Measurements from ENCODE around the gene RPL7A.
"Not testable (repeated sequence)": the region's sequence is repeated elsewhere in the genome, so short reads cannot be mapped to it uniquely, and the experiment has no call there.

Gene RPL7A

DNA sequence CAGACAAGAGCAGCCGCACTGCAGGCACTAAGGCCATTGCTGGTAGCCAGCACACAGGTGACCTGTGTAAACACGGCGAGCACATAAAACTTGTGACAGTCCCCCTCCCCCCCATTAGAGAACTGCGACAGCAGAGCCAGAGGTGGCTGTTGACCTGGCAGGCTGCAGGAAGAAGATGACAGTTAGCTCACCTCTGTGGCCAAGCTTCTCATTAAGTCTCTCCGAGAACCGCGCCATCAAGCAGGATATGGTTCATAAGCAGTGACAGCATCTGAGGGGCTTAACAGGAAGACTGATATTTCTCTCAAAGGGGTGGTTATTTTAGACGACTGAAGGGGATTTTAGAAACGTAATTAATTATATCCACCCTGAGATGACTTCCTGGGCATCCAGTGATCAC, 22.7 kb downstream of the RPL7A start:
- no peak for DNase-seq

DNA sequence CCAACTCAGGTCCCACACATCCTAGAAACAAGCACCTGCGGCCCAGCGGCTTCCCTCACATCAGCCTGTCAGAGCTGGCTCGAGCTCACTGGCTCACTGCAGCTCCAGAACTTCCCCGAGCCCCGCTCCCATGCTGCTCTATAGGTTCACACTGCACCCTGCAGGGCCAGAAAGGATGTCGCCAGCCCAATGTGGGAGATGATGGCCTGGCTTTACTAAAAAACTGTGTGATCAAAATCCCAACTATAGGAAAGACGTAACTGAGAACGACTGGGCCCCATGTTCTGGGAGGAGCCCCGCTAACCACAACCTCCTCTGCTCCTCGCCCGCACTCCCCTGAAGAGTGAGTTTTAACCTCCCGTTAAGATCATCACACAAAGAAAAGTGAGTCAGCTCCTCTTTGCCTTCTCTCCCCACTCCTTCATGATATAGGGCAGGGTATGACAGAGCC, 23.3 kb downstream of the RPL7A start:
- DNase-seq: no peak

DNA sequence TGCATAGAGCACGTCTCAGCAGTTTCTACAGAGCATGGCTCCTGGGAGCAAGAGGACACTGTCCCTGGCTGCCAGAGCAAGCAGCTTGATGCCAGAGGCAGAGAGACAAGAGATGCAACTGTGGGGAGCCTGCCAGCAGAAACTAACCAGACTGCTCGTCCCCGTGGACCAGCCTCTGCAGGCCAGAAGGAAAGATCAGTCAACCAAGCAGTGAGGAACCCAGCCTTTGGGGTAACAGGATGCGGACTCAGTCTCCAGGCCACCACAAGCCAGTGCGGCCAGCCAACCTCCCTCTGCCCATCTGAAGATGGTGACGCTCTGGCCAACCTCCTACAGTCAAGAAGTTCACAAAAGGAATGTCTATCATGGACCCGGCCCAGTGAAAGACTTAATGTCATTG, 24.1 kb downstream of the RPL7A start:
- DNase-seq: no peak

DNA sequence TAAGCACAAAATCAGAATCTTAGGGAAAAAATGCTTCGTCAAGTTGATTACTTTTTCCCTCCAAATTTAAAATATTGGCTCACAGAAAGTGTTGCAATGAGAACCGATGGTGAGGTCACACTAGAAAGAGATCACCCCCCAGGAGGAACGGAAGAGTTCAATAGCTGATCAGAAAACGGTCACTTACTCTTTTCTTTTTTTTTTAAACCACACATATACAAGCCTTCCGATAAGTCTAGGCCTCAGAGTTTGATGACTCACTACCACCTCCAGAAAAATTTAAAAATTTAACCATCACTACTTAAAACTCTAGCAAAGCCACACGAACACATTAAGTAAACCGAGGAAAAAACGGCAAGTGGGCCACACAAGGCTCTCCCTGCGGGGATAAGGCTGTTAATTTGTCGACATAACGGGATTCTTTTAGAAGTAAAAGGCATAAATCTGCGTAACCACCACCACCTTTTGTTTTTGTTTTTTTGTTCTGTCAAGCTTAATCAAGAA, 26.6 kb downstream of the RPL7A start:
- no peak for DNase-seq

DNA sequence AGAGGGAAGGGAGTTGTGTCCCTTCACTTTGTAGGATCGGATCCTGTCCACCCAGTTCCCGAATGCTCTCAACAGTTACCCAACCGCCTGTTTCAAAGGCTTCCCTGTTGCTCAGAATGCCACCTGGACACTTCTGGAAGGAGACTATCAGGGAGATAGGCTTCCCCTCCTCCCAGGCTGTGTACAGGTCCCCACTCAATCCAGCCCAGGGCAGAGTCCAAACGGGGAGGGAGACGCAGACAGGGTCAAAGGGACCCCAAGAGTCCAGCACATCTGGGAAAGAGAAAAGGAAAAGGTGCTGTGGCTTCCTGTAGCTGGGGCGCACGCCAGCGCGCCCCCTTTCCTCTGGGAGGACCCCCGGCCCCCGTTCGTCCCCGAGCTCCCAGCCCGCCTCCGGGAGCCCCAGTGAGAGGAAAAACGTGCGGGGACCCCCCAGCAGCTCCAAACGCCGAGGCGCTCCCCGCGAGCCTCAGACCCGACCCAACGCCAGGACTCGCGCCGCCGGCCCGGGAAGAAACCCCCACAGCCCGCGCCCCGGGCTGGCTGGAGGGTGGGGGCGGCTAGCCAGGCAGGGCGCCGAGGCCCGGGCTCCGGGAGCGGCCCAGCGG, 27.2 kb downstream of the RPL7A start:
- no peak for DNase-seq

DNA sequence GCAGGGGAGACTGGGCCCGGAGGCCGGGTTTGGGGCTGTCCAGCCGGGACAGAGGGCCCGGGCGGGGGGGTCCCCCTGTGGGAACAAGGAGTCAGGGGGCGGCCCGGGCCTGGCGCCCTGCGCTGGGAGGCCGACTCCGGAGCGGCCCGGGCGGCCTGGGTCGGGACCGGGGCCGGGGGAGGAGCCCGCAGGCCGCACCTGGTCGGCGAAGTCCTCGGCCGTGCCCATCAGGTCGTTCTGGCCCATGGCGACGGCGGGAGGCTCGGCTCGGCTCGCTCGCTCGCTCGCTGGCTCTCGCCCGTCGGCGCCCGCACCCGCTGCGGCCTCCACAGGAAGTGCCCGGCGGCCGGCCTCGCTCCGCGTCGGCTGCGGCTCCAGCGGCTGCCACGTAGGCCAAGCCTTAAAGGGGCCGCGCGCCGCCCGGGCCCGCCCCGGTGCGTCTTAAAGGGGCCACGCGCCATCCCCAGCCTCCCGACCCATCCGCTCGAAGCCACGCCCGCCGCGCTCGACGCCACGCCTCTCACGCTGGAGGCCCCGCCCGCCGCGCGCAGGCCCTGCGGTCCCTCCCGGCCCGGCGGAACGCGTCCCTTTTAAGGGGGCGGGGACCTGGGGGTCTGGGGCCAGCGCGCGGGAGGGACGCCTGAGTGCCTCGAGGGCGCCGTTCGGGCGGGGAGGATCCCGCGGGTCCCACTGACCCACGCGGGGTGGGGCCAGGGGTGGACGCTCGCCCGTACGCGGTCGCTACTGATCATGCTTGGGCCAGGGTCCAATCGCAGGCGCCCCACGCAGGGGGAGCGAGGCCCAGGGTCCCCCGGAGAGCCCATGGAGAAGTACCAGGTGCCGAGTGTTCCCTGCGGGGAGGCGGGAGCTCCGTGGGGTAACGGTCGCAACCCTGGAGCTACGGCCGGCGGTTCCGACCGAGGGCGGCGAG, 28.0 kb downstream of the RPL7A start, which contains the start of the genes STKLD1 and SURF4:
TSS of gene STKLD1 (plus strand) at position 643 of the 931 bp plus-strand sequence. CDS start at position 751, 108 bp downstream.
TSS of gene SURF4 (minus strand) at position 337 of the 931 bp plus-strand sequence. CDS start at position 246, 91 bp downstream.
- peak; percentile 92 for DNase-seq

DNA sequence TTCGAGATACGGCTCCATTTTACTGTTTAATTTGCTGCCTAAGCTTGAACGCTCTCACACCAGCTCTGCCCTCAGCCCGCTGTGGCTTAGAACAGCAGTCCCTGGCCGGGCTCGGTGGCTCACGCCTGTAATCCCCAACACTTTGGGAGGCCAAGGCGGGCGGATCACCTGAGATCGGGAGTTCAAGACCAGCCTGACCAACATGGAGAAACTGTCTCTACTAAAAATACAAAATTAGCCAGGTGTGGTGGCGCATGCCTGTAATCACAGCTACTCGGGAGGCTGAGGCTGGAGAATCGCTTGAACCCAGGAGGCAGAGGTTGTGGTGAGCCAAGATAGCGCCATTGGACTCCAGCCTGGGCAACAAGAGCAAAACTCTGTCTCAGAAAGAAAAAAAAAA, 29.3 kb downstream of the RPL7A start:
- DNase-seq: not testable (repeated sequence)

DNA sequence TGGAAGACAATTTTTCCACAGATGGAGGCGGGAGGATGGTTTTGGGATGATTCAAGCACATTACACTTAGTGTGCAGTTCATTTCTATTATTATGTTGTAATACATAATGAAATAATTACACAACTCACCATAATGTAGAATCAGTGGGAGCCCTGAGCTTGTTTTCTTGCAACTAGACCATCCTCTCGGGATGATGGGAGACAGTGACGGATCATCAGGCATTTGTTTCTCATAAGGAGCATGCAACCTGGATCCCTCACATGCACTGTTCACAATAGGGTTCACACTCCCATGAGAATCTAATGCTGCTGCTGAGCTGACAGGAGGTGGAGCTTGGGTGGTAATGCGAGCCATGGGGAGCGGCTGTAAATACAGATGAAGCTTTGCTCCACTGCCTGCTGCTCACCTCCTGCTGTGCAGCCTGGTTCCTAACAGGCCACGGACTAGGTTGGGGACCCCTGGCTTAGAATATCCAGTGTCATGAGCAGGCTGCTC, 29.8 kb downstream of the RPL7A start:
- peak; percentile 34 for DNase-seq

DNA sequence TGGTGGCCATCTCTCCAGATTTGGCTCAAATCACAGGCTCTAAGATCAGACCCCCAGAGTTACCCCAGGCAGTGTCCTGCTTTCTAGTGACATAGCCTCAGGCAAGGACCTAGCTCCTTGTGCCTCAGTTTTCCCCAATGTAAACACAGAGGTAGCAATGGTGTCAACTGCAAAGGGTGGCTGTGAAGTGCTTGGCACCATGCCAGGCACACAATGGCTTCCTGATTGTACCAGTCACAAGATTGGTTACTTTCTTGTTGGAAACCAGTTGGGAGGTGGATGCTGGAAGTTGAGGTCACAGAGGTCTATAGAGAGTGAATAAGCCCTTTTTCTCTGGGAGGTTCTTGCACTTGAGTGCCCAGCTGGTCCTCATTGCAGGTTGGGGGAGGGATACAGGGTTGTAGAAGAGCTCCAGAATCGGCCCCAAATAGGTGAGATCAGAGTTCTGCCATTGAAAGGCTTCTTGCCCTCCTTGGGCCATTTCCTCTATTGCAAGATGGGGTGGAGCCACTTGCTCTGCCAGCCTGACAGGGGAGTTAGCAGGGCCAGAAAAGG, 30.5 kb downstream of the RPL7A start:
- no peak for DNase-seq

DNA sequence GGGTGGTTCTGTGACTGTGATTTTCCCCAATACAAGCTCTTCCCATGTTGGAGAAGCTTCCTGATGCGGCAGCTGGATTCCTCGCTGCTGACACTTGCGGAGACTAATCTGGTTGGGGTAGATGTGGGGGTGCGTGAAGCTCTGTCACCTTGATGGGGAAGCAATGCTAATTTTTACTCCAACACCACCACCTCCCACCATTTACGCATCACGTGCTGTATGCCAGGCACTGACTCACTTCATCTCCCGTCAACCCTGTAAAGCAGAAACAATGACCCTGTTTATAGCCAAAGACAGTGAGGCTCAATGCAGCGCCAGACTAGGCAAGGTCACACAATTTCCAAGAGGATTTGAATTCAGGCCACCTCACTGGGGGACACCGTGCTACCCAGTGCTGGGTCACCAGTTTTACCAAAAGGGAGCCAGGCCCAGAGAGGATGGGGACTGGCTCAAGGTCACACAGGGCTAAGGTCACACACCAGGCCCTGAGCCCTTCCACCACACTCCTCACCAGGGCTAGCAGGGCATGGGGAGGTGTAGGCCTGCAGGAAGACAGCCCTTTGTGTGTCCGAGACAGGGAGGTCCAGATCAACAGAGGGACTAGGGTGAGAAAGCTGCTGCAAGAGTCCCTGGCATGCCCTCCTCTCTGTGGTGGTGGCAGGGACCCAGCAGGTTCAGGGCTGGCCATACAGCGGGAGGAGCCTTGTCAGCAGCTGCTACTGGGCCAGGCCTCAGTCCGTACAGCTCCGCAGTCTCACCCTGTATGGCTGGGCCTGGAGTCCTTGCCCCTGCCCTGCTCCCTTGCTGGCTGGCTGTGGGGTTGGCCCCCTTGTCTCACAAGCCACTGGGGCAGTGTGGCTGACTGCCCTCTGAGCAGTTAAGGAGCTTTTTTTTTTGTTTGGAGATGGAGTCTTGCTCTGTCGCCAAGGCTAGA, 31.4 kb downstream of the RPL7A start:
- DNase-seq: no peak

DNA sequence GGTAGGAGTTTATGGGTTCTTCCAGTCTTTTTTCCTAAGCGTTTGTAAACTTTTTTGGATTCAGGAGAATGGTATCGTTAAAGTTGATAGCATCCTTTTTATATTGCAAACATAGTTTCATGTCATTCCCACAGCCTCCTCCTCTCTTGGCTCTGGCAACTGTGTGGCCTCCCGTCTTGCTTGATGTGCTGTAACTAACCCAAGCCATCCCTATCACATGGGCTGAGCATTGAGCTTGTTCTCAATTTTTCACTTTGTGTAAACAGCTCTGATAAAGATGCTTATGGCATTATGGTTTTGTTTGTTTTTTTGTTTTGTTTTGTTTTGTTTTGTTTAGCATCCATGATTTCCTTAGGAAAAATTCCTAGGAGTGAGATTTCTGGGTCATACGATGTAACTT, 32.7 kb downstream of the RPL7A start:
- DNase-seq: no peak

DNA sequence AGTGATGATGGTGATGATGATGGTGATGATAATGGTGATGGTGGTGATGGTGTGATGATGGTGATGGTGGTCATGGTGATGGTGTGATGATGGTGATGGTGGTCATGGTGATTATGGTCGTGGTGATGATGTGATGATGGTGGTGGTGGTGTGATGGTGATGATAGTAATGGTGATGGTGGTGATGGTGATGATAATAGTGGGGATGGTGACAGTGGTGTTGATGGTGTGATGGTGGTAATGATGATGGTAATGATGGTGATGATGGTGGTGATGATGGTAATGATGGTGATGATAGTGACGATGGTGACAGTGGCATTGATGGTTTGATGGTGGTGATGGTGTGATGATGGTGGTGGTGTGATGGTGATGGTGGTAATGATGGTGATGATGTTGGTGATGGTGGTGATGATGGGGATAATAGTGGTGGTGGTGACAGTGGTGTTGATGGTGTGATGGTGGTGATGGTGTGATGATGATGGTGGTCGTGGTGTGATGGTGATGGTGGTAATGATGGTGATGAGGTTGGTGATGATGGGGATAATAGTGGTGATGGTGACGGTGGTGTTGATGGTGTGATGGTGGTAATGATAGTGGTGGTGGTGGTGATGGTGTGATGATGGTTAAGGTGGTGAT, 34.6 kb downstream of the RPL7A start:
- no peak for DNase-seq

DNA sequence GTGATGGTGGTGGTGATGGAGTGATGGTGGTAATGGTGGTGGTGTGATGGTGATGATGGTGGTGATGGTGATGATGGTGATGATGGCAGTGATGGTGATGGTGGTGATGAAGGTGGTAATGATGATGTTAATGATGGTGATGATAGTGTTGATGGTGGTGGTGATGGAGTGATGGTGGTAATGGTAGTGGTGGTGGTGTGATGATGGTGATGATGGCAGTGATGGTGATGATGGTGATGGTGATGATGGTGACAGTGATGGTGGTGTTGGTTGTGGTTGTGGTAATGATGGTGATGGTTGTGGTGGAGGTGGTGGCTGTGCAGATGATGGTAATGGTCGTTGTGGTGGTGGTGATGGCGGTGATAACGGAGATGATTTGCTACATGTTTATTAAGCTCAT, 35.4 kb downstream of the RPL7A start:
- no peak for DNase-seq

DNA sequence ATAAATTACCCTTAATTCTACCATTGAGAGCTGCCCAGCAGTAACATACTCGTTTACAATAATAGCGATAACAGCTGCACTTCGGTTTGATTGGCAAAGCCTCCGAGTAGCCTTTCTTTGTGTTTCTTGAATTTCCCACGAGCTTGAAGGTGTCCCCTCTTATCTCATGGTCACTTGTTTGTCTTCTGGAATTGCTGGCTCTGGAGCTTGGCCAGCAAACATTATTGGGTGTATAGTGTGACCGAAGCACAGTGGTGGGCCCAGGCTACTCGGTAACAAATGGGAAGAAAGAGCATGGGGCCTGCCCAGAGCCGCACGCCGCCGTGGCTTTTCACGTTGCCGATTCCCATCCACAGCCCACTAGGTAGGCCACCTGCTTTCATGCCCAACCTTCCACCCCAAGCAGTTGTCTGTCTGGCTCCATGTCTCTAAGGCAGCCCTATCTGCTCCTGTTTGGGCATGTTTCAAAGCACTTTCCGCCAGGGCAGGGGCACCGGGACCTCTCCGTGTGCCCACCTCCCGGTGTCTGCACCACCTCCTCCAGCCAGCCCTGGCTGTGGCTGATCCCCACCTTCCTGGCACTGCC, 36.8 kb downstream of the RPL7A start:
- DNase-seq: no peak

DNA sequence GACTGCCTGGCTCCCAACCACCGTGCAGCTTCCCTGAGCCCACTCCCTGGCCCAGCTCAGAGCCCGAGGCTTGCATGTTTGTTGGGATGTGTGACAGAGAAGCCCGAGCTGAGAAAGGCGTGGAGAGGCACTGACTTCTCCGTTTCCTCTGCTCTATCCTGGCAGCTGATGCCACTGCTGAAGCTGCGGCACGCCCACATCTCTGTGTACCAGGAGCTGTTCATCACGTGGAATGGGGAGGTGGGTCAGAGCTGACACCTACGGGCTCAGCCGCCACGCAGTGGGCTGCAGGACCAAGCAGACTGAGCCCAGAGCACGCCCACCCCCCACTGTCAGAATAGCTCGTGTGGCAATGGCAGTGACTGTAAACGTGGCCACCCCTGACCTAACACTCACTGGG, 37.4 kb downstream of the RPL7A start:
- DNase-seq: no peak

DNA sequence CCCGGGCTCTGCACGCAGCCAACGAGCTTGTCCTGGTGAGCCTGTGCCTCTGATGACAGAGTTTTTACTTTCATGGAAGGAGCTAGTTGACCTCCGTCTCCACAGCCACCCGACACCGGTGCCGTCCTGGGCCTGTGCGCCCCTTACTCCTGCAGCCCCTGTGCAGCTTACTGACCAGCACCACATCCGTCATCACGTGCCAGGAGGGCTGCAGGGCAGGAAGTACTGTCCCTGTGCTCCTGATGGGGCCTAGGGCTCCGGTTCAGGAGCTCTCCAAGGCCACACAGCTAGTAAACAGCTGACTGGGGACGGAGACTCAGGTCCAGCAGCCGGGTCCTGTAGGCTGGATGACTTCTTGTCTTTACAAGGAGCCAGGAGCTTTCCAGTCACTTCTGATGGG, 38.3 kb downstream of the RPL7A start:
- DNase-seq: no peak

DNA sequence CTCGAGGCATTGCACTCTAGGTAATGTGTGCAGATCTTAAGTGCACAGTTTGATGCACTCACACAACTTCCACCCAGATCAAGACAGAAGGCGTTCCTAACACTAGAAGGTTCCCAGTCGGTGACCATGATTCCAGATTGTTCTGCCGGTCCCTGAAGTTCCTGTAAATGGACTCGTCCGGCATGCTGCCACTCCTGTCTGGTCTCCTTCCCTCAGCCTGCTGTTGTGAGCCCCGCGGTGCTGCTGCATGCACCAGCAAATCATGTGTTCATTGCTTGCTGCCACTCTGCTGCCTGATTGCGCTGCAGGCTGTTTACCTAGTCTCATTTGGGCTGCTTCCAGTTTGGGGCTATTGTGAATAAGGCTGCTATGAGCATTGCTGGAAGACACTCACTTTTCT, 39.7 kb downstream of the RPL7A start:
- DNase-seq: no peak

DNA sequence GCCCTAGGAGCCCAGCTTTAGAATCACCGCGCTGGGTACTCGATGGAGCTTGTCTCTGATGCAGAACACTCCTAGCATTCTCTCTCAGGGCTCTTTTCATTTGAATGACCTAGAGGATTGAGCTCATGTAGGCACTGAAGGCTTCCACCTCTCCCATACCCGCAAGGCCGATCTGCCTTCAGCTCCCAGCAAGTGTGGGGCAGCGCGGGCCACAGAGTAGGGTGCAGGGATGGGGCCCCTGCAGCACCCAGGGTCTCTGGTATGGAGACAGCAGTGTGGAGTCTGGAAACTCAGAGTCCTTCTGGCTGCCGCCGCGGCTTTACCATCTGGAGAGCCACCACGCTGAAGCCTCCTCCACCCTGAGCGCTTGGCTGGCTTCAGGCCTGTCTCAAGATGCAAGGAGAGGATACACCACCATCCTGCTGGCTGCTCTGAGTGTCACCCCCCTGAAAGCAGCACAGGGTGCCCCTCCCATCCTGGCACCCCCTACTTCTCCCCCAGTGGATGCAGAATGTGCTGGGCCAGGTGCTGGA, 41.1 kb downstream of the RPL7A start:
- DNase-seq: no peak

DNA sequence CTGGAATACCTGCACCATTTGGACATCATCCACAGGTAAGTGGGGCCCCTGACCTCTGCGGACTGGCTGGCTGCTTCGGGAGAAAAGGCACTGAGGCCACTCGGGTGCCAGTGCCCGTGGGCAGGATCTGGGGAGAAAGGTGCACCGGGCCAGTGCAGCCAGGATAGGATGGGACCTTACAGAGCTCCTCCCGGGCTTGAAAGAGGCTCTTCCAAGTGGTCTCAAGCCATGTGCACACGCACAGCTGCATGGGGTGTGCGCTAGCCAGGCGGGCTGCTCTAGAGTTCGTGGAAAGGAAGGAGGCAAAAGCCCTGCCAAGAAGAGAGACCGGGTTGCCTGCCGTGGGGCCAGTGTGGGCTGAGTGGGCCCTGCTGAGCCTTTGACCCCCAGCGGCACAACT, 41.5 kb downstream of the RPL7A start:
- no peak for DNase-seq

DNA sequence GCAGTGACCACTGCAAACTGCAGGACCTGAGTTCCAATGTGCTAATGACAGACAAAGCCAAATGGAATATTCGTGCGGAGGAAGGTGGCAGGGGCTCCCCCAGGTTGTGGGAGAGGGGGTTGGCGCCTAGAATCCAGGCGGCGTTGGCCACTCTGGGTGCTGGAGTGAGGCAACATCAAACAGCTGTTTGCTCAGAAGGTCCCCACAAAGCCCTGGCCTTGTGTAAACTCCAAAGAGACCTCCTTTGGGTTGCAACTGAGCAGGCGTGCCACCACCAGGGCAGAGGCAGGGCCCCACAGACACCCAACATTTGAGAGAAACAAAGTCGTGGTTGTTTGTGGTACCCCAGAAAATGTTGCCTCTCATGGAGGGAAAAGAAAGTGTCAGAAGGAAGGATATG, 42.7 kb downstream of the RPL7A start:
- no peak for DNase-seq

DNA sequence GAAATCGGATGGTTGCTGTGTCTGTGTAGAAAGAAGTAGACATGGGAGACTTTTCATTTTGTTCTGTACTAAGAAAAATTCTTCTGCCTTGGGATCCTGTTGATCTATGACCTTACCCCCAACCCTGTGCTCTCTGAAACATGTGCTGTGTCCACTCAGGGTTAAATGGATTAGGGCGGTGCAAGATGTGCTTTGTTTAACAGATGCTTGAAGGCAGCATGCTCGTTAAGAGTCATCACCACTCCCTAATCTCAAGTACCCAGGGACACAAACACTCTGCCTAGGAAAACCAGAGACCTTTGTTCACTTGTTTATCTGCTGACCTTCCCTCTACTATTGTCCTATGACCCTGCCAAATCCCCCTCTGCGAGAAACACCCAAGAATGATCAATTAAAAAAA, 43.4 kb downstream of the RPL7A start:
- DNase-seq: not testable (repeated sequence)
